Retinal pigment epithelial cell (primary cell): ENCODE data around the gene CCDC144A.
"Not testable (repeated sequence)": the region's sequence is repeated elsewhere in the genome, so short reads cannot be mapped to it uniquely, and the experiment has no call there.

Source experiments
- DNase-seq: peaks from one replicate; pipeline ENCODE4 v3.0.0-alpha.2; 2010; ENCODE audit warnings: low read depth
- H3K4me3 ChIP-seq: 2 replicates; pipeline ENCODE4 v1.5.1; 2011; ENCODE audit warnings: mild to moderate bottlenecking, low read length, control low read depth, moderate library complexity
- CTCF ChIP-seq: conservative IDR thresholded peaks from 2 replicates; pipeline ENCODE4 v1.5.1; 2011; ENCODE audit warnings: low read depth, low read length, control low read depth, inconsistent platforms

Gene CCDC144A

GRCh38 chr17:16689731-16690281 lies at the start of gene CCDC144A:
CCDC144A (plus strand) TSS chr17:16690241; CDS start chr17:16690401, 160 bp downstream.
- peak; percentile 32 for TF ChIP-seq CTCF
- not testable (repeated sequence) for DNase-seq, H3K4me3 ChIP-seq

- TF ChIP-seq CTCF = no peak
- no peak for DNase-seq
- no peak overlapping the region for H3K4me3 ChIP-seq
Observed at GRCh38 chr17:16649585-16649984, 40.5 kb upstream of the CCDC144A start.

- DNase-seq = no peak
- no peak for TF ChIP-seq CTCF
- H3K4me3 ChIP-seq = no peak overlapping the region
Observed at GRCh38 chr17:16652252-16652651, 37.8 kb upstream of the CCDC144A start.

GRCh38 chr17:16652847-16653366 lies 37.1 kb upstream of the CCDC144A start:
- TF ChIP-seq CTCF = no peak
- no peak for DNase-seq
- H3K4me3 ChIP-seq = peak overlapping the region; percentile 71

- peak; percentile 70 for DNase-seq
- peak within 1 kb of the TSS; percentile 71 for H3K4me3 ChIP-seq
- TF ChIP-seq CTCF = no peak
Observed at GRCh38 chr17:16653367-16654041, 36.5 kb upstream of the CCDC144A start, which contains the start of gene ZNF624. ZNF624 (minus strand) TSS chr17:16653850.

GRCh38 chr17:16661217-16661616 lies 28.8 kb upstream of the CCDC144A start:
- TF ChIP-seq CTCF = no peak
- DNase-seq = no peak
- no peak overlapping the region for H3K4me3 ChIP-seq

- no peak for DNase-seq
- TF ChIP-seq CTCF = no peak
- H3K4me3 ChIP-seq = no peak overlapping the region
Observed at GRCh38 chr17:16662936-16663335, 27.1 kb upstream of the CCDC144A start.

GRCh38 chr17:16666553-16666906 lies 23.5 kb upstream of the CCDC144A start:
- peak overlapping the region; percentile 39 for H3K4me3 ChIP-seq
- not testable (repeated sequence) for DNase-seq

- peak overlapping the region; percentile 39 for H3K4me3 ChIP-seq
- DNase-seq = not testable (repeated sequence)
Observed at GRCh38 chr17:16666907-16667636, 23.0 kb upstream of the CCDC144A start.
